Colonic mucosa (tissue), 4 donors: ENCODE results near the gene WNT8B. TPM values are rescaled to one million over a fixed set of nuclear protein-coding genes. Genes with fewer than 3 reads are reported as not detected.

ENCODE experiments used
- DNase-seq: peaks from one replicate; pipeline ENCODE4 v3.0.0-alpha.2; 2020
- H3K27ac ChIP-seq: fragments of 200-600 bp; one replicate; pipeline ENCODE4 v1.8.0; 2021
- H3K27me3 ChIP-seq: fragments of 200-600 bp; one replicate; pipeline ENCODE4 v1.8.0; 2021
- H3K36me3 ChIP-seq: fragments of 200-600 bp; one replicate; pipeline ENCODE4 v1.8.0; 2021
- H3K4me1 ChIP-seq: fragments of 200-600 bp; one replicate; pipeline ENCODE4 v1.8.0; 2021; ENCODE audit warnings: mild to moderate bottlenecking
- H3K4me3 ChIP-seq: fragments of 200-600 bp; one replicate; pipeline ENCODE4 v1.8.0; 2021
- H3K9ac ChIP-seq, 2 donors: one replicate each; pipeline ENCODE4 v1.7.0; 2013; ENCODE audit warnings: control low read depth in 2 of 2, low read depth in 2 of 2, low read length in 2 of 2
- H3K9me3 ChIP-seq: fragments of 200-600 bp; one replicate; pipeline ENCODE4 v1.8.0; 2021
- intact Hi-C: fragments of 100-400 bp; cut with DNase I; formaldehyde crosslinking; loops from one replicate; pipeline ENCODE4 v1.14.1; 2022
- total RNA-seq, 2 donors: library from RNA; stranded (reverse); fragmentation: NEBNext Ultra II Directional in 1 of 2; extraction: Animal tissue kit (Norgen Biotek cat#: 25700) in 1 of 2; gene quantifications; one replicate each; pipeline ENCODE4 v1.2.1, GENCODE V29; 2021
- TF ChIP-seq, protein P1 (sequence below): fragments of 200-600 bp; IDR thresholded peaks from one replicate; pipeline ENCODE4 v1.8.0; 2022; ENCODE audit warnings: antibody characterized with exemption, mild to moderate bottlenecking
- donor health status: healthy.
- donor health status: DM: no; HTN: no; CAD: no.
- donor health status: DM: no; HTN: no; CAD: no.

The WNT8B gene
- total RNA-seq, 2 donors from 2014 or later, result not detected

DNA sequence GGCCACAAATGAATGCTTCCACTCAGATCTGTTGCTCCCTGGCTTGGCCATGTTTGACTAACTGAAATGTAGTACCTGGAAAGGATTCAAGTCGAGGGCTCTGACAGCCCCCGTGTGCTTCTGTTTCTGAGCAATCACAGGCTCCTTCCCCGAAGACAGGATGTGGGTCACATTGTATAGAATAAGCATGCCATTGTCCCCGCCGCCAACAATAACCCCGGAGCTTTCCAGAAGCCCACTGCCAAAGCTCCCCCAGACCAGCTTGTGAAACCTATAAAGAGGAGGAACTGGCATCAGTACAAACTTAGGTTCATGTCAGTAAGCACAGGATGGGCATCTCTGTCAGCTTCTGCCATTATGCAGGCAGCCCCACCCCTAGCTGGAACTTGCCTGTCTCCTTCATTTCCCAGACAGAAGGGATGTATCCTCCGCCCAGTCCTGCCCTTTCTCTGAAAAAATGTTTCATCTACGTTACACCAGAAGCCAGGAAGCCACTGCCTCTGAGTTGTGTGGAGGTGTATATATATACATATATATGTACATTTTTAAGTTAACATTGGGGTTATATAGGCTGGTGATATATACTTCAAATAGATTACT, 46.5 kb downstream of the WNT8B start:
- H3K36me3 ChIP-seq, result no peaks in the 10 kb centered on the region
- no peak for DNase-seq
- intact Hi-C loops, result no loop called here

DNA sequence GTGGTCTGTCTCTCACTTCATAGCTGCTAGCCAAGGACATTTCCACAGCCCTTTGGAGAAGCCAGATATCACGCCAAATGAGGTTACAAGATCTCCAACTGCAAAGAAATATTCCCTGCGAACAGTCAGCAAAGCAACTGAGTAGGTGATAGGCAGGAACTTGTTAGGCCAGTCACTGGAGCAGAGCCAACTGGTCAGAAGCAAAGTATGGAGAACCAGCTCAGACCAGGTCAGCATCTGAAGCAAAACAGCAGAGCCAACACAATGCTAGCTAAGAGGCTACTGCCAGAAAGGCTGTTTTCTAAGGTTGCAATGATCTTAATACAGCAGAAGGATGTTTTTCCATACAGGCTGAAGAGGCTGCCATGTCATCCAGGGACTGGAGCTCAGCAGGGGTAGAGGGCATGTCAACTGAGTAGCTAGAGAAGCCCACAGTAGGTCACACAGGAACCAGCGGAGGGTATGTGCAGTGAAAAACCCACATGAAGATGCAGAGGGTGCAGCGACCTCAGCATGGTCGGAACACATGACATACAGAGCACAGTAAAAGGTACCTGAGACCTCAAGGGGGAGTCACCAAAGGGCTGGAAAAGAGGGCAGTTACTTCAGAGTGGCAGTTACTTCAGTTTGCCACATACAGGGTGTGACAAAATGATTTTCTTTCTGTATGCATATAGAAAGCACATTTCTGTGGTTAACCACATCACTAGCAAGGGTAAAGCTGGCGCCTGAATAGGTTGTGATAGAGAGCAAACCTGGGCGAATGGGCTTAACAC, 47.9 kb downstream of the WNT8B start:
- H3K9me3 ChIP-seq, result no peaks in the 10 kb centered on the region
- intact Hi-C loops, result no loop called here
- H3K4me3 ChIP-seq, result no peak overlapping the region
- H3K27ac ChIP-seq, result no peak overlapping the region
- TF ChIP-seq, protein P1, sequence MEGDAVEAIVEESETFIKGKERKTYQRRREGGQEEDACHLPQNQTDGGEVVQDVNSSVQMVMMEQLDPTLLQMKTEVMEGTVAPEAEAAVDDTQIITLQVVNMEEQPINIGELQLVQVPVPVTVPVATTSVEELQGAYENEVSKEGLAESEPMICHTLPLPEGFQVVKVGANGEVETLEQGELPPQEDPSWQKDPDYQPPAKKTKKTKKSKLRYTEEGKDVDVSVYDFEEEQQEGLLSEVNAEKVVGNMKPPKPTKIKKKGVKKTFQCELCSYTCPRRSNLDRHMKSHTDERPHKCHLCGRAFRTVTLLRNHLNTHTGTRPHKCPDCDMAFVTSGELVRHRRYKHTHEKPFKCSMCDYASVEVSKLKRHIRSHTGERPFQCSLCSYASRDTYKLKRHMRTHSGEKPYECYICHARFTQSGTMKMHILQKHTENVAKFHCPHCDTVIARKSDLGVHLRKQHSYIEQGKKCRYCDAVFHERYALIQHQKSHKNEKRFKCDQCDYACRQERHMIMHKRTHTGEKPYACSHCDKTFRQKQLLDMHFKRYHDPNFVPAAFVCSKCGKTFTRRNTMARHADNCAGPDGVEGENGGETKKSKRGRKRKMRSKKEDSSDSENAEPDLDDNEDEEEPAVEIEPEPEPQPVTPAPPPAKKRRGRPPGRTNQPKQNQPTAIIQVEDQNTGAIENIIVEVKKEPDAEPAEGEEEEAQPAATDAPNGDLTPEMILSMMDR, result no peak
- no peaks in the 10 kb centered on the region for H3K4me1 ChIP-seq
- no peak for DNase-seq
- no peak overlapping the region for H3K9ac ChIP-seq
- H3K27me3 ChIP-seq, result no peaks in the 10 kb centered on the region
- no peaks in the 10 kb centered on the region for H3K36me3 ChIP-seq

More for the DNA sequence above, 46.5 kb downstream of the WNT8B start:
- no peaks in the 10 kb centered on the region for H3K4me1 ChIP-seq
- no peak overlapping the region for H3K9ac ChIP-seq
- H3K4me3 ChIP-seq, result no peak overlapping the region
- no peak overlapping the region for H3K27ac ChIP-seq
- H3K9me3 ChIP-seq, result no peaks in the 10 kb centered on the region
- no peaks in the 10 kb centered on the region for H3K27me3 ChIP-seq
- TF ChIP-seq, protein P1, result no peak

DNA sequence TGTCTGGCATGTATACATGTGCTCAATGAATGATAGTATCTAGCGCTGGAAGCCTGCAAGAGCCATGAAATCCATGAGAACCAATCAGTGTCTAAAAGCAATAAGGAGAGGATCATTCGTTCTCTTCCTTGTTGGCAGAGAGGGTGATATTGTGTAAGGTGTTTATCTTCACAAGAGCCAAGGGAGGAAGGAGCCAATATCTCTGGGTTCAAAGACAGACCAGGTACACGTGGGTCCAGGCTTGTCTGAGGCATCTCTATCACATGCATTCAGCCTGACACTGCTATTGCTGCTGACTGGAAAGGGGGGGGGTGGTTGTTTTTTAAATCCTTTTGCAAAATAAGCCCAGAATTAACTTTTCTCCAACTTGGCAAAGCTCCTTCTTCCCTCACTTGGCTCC, 52.8 kb downstream of the WNT8B start:
- intact Hi-C loops, result loop anchor here (5.0 kb wide), 2 partner anchors 78 to 173 kb away; no protein-coding TSS in a partner anchor

DNA sequence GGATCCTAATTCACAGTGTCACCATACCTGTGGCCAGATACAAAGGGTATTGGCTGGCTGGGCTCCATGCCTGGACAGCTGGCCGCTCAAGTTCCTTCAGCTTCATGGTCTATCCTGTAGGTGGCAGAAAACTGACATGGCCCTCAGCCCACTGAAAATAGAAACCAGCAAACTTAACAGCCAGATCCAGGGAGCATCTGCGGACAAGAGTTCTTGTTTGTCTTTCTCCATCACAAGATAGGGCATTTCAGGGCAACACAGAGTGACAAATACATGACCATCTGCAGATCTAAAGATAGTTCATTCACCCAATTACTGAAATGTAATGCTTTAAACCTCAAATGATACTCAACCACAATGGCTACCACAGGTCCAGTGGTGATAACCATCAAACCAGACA, 54.0 kb downstream of the WNT8B start:
- TF ChIP-seq, protein P1, result no peak

More for the DNA sequence above, 52.8 kb downstream of the WNT8B start:
- no peak overlapping the region for H3K4me3 ChIP-seq
- H3K9me3 ChIP-seq, result no peaks in the 10 kb centered on the region
- H3K4me1 ChIP-seq, result no peaks in the 10 kb centered on the region
- DNase-seq, result no peak
- peaks cover 3% of the 10 kb centered on the region for H3K27me3 ChIP-seq
- TF ChIP-seq, protein P1, result no peak
- H3K9ac ChIP-seq, result no peak overlapping the region
- H3K27ac ChIP-seq, result no peak overlapping the region
- no peaks in the 10 kb centered on the region for H3K36me3 ChIP-seq

DNA sequence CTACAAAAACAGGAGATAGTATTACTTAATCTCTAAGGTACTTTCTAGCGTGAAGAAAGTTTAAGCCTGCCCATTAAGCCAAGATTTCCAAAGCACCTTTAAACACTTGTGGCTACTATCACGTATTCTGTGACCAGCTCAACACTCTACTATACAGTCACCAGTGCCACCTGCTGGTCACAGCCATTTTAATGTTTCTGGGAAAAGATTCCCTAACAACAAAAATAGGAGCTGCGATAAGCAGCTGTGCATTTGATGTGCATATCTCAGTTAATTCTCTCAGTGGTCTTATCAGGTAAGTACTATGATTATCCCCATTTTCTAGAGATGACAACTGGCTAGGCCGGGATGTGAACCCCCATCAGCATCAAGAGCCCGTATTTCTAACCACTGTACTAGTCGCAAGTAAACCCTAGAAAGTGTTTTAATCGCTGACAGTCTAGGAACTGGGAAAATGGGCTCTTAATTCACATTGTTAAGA, 56.0 kb downstream of the WNT8B start:
- TF ChIP-seq, protein P1, result peak; percentile 55
- no peak overlapping the region for H3K27ac ChIP-seq
- peak; percentile 80 for DNase-seq
- intact Hi-C loops, result loop anchor here (5.0 kb wide), 2 partner anchors 82 to 176 kb away; no protein-coding TSS in a partner anchor
- H3K4me3 ChIP-seq, result peak overlapping the region; percentile 37
- H3K4me1 ChIP-seq, result no peaks in the 10 kb centered on the region
- peak overlapping the region; percentile 26 to 43 for H3K9ac ChIP-seq
- peaks cover 4% of the 10 kb centered on the region for H3K36me3 ChIP-seq
- no peaks in the 10 kb centered on the region for H3K9me3 ChIP-seq
- H3K27me3 ChIP-seq, result peaks cover 3% of the 10 kb centered on the region

More for the DNA sequence above, 54.0 kb downstream of the WNT8B start:
- no peak overlapping the region for H3K27ac ChIP-seq
- intact Hi-C loops, result loop anchor here (5.0 kb wide), 2 partner anchors 80 to 175 kb away; no protein-coding TSS in a partner anchor
- H3K36me3 ChIP-seq, result no peaks in the 10 kb centered on the region
- no peaks in the 10 kb centered on the region for H3K9me3 ChIP-seq
- DNase-seq, result no peak
- H3K4me1 ChIP-seq, result no peaks in the 10 kb centered on the region
- H3K9ac ChIP-seq, result no peak overlapping the region
- H3K4me3 ChIP-seq, result no peak overlapping the region
- H3K27me3 ChIP-seq, result peaks cover 3% of the 10 kb centered on the region
